Muscle of leg (tissue), 11 donors: ENCODE data around the gene FRZB. TPM values are rescaled to one million over a fixed set of nuclear protein-coding genes. Genes with fewer than 3 reads are reported as not detected.

Source experiments
- DNase-seq: peaks from one replicate; pipeline ENCODE4 v3.0.0; 2013
- H3K27ac ChIP-seq: one replicate; pipeline ENCODE4 v1.5.1; 2013; ENCODE audit warnings: mild to moderate bottlenecking, low read length, control low read depth
- H3K27me3 ChIP-seq: one replicate; pipeline ENCODE4 v1.6.1; 2013; ENCODE audit warnings: low read length; ENCODE audit not compliant: control insufficient read depth, insufficient read depth
- H3K36me3 ChIP-seq: one replicate; pipeline ENCODE4 v1.6.1; 2013; ENCODE audit warnings: low read length; ENCODE audit not compliant: control insufficient read depth, insufficient read depth
- H3K4me1 ChIP-seq: one replicate; pipeline ENCODE4 v1.6.1; 2013; ENCODE audit warnings: low read length; ENCODE audit not compliant: control insufficient read depth, insufficient read depth
- H3K4me3 ChIP-seq: one replicate; pipeline ENCODE4 v1.5.1; 2013; ENCODE audit warnings: low read length, control low read depth
- H3K9me3 ChIP-seq: replicated peaks from 2 replicates; pipeline ENCODE4 v1.6.1; 2013; ENCODE audit warnings: low read depth, low read length; ENCODE audit not compliant: control insufficient read depth
- WGBS: methylation state at CpG from one replicate; pipeline ENCODE4 v1.1.5; 2013; ENCODE audit warnings: missing lambda C conversion rate; ENCODE audit not compliant: insufficient coverage; 5-methylcytosine and 5-hydroxymethylcytosine counted together
- polyA plus RNA-seq, 8 donors: library from polyadenylated mRNA; unstranded; fragments of 120-200 nt; gene quantifications; one replicate each; pipeline versions ENCODE4 v1.2.1 to v1.2.3, GENCODE V29; 2013; ENCODE audit warnings: inconsistent platforms in 1 of 8, low replicate concordance in 1 of 8; ENCODE audit not compliant: insufficient read length in 8 of 8, insufficient read depth in 1 of 8
- total RNA-seq: library from RNA; stranded (reverse); fragments of 120-200 nt; gene quantifications from one replicate; pipeline ENCODE4 v1.2.4, GENCODE V29; 2013

The FRZB gene
- total and polyA plus RNA-seq, 9 donors, result 4.5 to 25.9 (median 13.6) TPM

- Histone ChIP-seq H3K4me3 (no peak overlapping the region), H3K36me3 (peaks cover 18% of the 10 kb centered on the region), H3K27ac (peak overlapping the region; percentile 33), H3K4me1 (no peaks in the 10 kb centered on the region), H3K9me3 (peaks cover 2% of the 10 kb centered on the region), H3K27me3 (no peaks in the 10 kb centered on the region)
- DNase-seq, result peak; percentile 55
- WGBS, result 21% methylated on average over 2 of the region's 7 CpGs
These were observed 40.8 kb upstream of the FRZB start for GRCh38 chr2:182907081-182907830.

- no peak overlapping the region for H3K4me3 ChIP-seq
- no peaks in the 10 kb centered on the region for H3K27me3 ChIP-seq
- no peak overlapping the region for H3K27ac ChIP-seq
- peaks cover 18% of the 10 kb centered on the region for H3K36me3 ChIP-seq
- peaks cover 2% of the 10 kb centered on the region for H3K9me3 ChIP-seq
- no peaks in the 10 kb centered on the region for H3K4me1 ChIP-seq
- DNase-seq, result no peak
These were observed 40.0 kb upstream of the FRZB start for GRCh38 chr2:182906454-182906853.

DNA sequence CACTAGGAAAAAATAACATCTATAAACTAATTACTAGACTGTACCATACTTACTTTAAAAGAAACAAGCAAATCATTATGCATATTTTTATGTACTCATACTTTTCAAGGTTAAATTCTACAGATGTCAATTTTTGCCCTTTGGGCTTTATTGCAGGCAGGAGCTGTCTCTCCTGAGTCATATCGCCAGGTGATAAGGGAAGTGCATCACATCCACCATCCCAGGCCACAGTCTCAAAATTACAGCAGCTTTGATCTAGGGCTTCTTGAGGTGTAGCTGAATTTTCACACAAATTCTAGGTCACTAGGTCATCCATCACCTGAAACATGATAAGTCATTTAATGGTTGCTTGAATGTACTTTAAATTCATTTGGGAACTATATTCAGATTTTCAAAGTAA is 38.4 kb upstream of the FRZB start:
- H3K4me1 ChIP-seq, result no peaks in the 10 kb centered on the region
- WGBS, result no CpG with 5 or more reads among the region's 1 CpG
- H3K27ac ChIP-seq, result no peak overlapping the region

DNA sequence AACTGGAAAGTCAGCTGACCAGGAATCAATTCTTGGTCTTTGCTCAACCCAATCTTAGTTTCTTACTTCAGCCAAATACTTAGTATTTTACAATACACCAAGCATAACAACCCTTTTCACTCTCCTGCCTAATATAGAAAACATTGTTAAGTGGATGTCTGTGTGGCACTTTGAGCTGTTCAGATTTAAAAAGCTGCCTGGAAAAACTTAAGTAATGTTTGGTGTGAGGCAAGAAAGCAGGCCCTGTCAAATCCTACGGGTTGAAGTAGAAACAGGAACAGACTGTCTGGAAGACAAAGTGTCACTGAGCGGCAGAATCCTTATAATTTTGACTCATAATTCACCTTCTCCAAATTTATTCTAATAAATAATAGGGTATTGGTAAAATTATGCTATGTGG is 37.1 kb upstream of the FRZB start:
- no peak overlapping the region for H3K4me3 ChIP-seq

More for the DNA sequence above, 38.4 kb upstream of the FRZB start:
- Histone ChIP-seq H3K9me3 (peaks cover 2% of the 10 kb centered on the region), H3K27me3 (no peaks in the 10 kb centered on the region), H3K36me3 (peaks cover 5% of the 10 kb centered on the region), H3K4me3 (no peak overlapping the region)
- no peak for DNase-seq

DNA sequence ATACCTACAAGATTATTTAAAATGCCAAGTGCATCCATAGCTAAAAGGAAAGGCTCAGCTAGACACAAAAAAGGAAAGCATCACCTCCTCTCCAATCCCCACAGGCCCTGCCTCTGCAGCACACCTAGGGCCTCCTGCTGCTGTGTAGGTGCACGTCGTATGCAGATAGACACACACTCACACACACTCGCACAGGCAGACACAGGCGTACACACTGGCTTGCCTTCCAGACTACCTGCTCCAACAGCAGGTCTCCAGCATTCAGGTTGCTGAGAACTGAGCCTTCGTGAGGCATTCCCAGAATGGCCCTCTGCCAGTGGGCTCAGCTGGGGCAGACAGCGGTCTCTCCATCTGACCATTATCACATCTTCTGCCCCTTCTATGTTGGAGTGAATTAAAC is 35.3 kb upstream of the FRZB start:
- Histone ChIP-seq H3K36me3 (peaks cover 2% of the 10 kb centered on the region), H3K9me3 (no peaks in the 10 kb centered on the region), H3K27ac (no peak overlapping the region), H3K4me1 (no peaks in the 10 kb centered on the region), H3K4me3 (no peak overlapping the region), H3K27me3 (no peaks in the 10 kb centered on the region)
- DNase-seq, result no peak
- 95% methylated on average over 4 of the region's 6 CpGs for WGBS

More for the DNA sequence above, 37.1 kb upstream of the FRZB start:
- Histone ChIP-seq H3K27me3 (no peaks in the 10 kb centered on the region), H3K27ac (no peak overlapping the region), H3K36me3 (peaks cover 2% of the 10 kb centered on the region), H3K9me3 (peaks cover 2% of the 10 kb centered on the region), H3K4me1 (no peaks in the 10 kb centered on the region)
- no CpG with 5 or more reads among the region's 2 CpGs for WGBS
- DNase-seq, result no peak

GRCh38 chr2:182898718-182899117 is 32.3 kb upstream of the FRZB start:
- H3K27ac ChIP-seq, result no peak overlapping the region
- H3K27me3 ChIP-seq, result no peaks in the 10 kb centered on the region
- H3K36me3 ChIP-seq, result no peaks in the 10 kb centered on the region
- no CpG with 5 or more reads among the region's 1 CpG for WGBS
- H3K4me1 ChIP-seq, result no peaks in the 10 kb centered on the region
- no peak for DNase-seq
- no peak overlapping the region for H3K4me3 ChIP-seq
- H3K9me3 ChIP-seq, result peaks cover 4% of the 10 kb centered on the region

GRCh38 chr2:182897137-182897536 is 30.7 kb upstream of the FRZB start:
- WGBS, result 60% methylated on average over 1 of the region's 1 CpG

GRCh38 chr2:182895798-182896197 is 29.4 kb upstream of the FRZB start:
- no peak for DNase-seq
- no peaks in the 10 kb centered on the region for H3K4me1 ChIP-seq
- no peaks in the 10 kb centered on the region for H3K27me3 ChIP-seq
- no peak overlapping the region for H3K4me3 ChIP-seq
- H3K27ac ChIP-seq, result no peak overlapping the region
- H3K9me3 ChIP-seq, result peaks cover 5% of the 10 kb centered on the region
- no peaks in the 10 kb centered on the region for H3K36me3 ChIP-seq
- WGBS, result no CpG with 5 or more reads among the region's 6 CpGs

More at GRCh38 chr2:182897137-182897536, 30.7 kb upstream of the FRZB start:
- no peak overlapping the region for H3K4me3 ChIP-seq
- no peaks in the 10 kb centered on the region for H3K36me3 ChIP-seq
- no peaks in the 10 kb centered on the region for H3K4me1 ChIP-seq
- H3K27ac ChIP-seq, result no peak overlapping the region
- no peaks in the 10 kb centered on the region for H3K27me3 ChIP-seq
- no peak for DNase-seq
- peaks cover 5% of the 10 kb centered on the region for H3K9me3 ChIP-seq

DNA sequence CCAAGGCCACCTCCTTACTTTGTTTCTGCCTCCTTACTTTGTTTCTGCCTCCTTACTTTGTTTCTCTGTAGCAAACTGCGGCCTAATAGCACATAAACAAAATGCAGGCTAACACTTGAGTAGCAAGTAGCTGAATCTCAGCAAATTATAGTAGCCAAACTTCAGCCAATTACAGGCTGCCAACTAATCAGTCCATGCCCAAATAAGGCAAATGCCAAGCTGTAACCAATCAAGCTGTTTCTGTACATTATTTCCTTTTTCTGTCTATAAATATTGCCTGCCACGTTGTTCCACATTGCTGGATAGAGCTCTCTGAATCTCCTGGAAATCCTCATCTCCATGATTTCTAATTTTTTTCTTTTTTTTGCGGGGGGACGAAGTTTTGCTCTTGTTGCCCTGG is 28.7 kb upstream of the FRZB start:
- H3K9me3 ChIP-seq, result peaks cover 5% of the 10 kb centered on the region
- WGBS, result 77% methylated on average over 3 of the region's 4 CpGs
- H3K27ac ChIP-seq, result no peak overlapping the region
- DNase-seq, result no peak
- H3K27me3 ChIP-seq, result no peaks in the 10 kb centered on the region
- H3K4me3 ChIP-seq, result no peak overlapping the region
- H3K36me3 ChIP-seq, result no peaks in the 10 kb centered on the region
- H3K4me1 ChIP-seq, result no peaks in the 10 kb centered on the region

GRCh38 chr2:182894174-182894573 is 27.7 kb upstream of the FRZB start:
- no peaks in the 10 kb centered on the region for H3K4me1 ChIP-seq
- no peaks in the 10 kb centered on the region for H3K27me3 ChIP-seq
- no peak overlapping the region for H3K27ac ChIP-seq
- peaks cover 5% of the 10 kb centered on the region for H3K9me3 ChIP-seq
- H3K4me3 ChIP-seq, result no peak overlapping the region
- no peaks in the 10 kb centered on the region for H3K36me3 ChIP-seq
- 100% methylated on average over 5 of the region's 9 CpGs for WGBS
- DNase-seq, result no peak

- Histone ChIP-seq H3K27me3 (no peaks in the 10 kb centered on the region), H3K9me3 (peaks cover 5% of the 10 kb centered on the region), H3K36me3 (no peaks in the 10 kb centered on the region), H3K4me1 (no peaks in the 10 kb centered on the region), H3K27ac (no peak overlapping the region), H3K4me3 (no peak overlapping the region)
- WGBS, result 92% methylated on average over 11 of the region's 11 CpGs
- DNase-seq, result no peak
These were observed 27.2 kb upstream of the FRZB start for GRCh38 chr2:182893666-182894065.
